OCI-LY1 (cell line): Measurements from ENCODE around the gene POU2F1.

Source experiments
- H2AFZ ChIP-seq: fragments of 200-600 bp; sonication (generic), shearing (Covaris generic); 2 replicates; pipeline ENCODE4 v1.6.0; 2014; ENCODE audit warnings: antibody characterized with exemption, mild to moderate bottlenecking, low read length
- H3F3A ChIP-seq: fragments of 200-600 bp; sonication (generic), shearing (Covaris generic); 2 replicates; pipeline ENCODE4 v1.6.0; 2014; ENCODE audit warnings: mild to moderate bottlenecking, antibody characterized with exemption, low read length, moderate library complexity; ENCODE audit not compliant: insufficient read depth
- H3K27ac ChIP-seq: fragments of 200-600 bp; sonication (generic); 2 replicates; pipeline ENCODE4 v1.5.1; 2014; ENCODE audit warnings: low read length, mixed run types, mild to moderate bottlenecking, low read depth; ENCODE audit not compliant: poor library complexity, severe bottlenecking
- H3K27me3 ChIP-seq: fragments of 200-600 bp; sonication (generic); 2 replicates; pipeline ENCODE4 v1.6.0; 2014; ENCODE audit warnings: antibody characterized with exemption, mild to moderate bottlenecking, low read length, moderate library complexity; ENCODE audit not compliant: insufficient read depth
- H3K36me3 ChIP-seq: fragments of 200-600 bp; sonication (generic); 2 replicates; pipeline ENCODE4 v1.6.1; 2014; ENCODE audit warnings: mild to moderate bottlenecking, antibody characterized with exemption, low read length, moderate library complexity, mixed read lengths; ENCODE audit not compliant: insufficient read depth
- H3K4me1 ChIP-seq: fragments of 200-600 bp; sonication (generic); 2 replicates; pipeline ENCODE4 v1.5.1; 2014; ENCODE audit warnings: mild to moderate bottlenecking, low read length, moderate library complexity; ENCODE audit not compliant: insufficient read depth, severe bottlenecking
- H3K4me2 ChIP-seq: fragments of 200-600 bp; sonication (generic), shearing (Covaris generic); 2 replicates; pipeline ENCODE4 v1.6.1; 2014; ENCODE audit warnings: low read length
- H3K4me3 ChIP-seq: fragments of 200-600 bp; sonication (generic); 2 replicates; pipeline ENCODE4 v1.5.1; 2014; ENCODE audit warnings: low read length, low read depth, mild to moderate bottlenecking, mixed read lengths; ENCODE audit not compliant: poor library complexity, severe bottlenecking
- H3K79me2 ChIP-seq: fragments of 200-600 bp; shearing (Covaris generic); 2 replicates; pipeline ENCODE4 v1.6.1; 2016; ENCODE audit warnings: mixed run types, low read length, mixed read lengths; ENCODE audit not compliant: insufficient read depth
- H3K9ac ChIP-seq: fragments of 200-600 bp; sonication (generic), shearing (Covaris generic); 2 replicates; pipeline ENCODE4 v1.6.1; 2014; ENCODE audit warnings: mild to moderate bottlenecking, low read length, mixed read lengths
- H3K9me2 ChIP-seq: fragments of 200-600 bp; sonication (generic), shearing (Covaris generic); 2 replicates; pipeline ENCODE4 v1.6.1; 2014; ENCODE audit warnings: low read depth, mild to moderate bottlenecking, low read length, mixed read lengths
- H3K9me3 ChIP-seq: fragments of 200-600 bp; shearing (Covaris generic); 2 replicates; pipeline ENCODE4 v1.6.1; 2014; ENCODE audit warnings: low read length, mixed read lengths
- H4K20me1 ChIP-seq: fragments of 200-600 bp; sonication (generic), shearing (Covaris generic); 2 replicates; pipeline ENCODE4 v1.6.0; 2016; ENCODE audit warnings: mild to moderate bottlenecking, low read length; ENCODE audit not compliant: insufficient read depth
- EZH2 ChIP-seq: fragments of 200-600 bp; sonication (generic), shearing (Covaris generic); IDR thresholded peaks from 2 replicates; pipeline ENCODE4 v1.8.0; 2017; ENCODE audit warnings: borderline replicate concordance, mixed run types, mild to moderate bottlenecking, antibody characterized with exemption, low read length, moderate library complexity, mixed read lengths
- TF ChIP-seq, protein P1 (sequence below): fragments of 200-600 bp; sonication (generic), shearing (Covaris generic); IDR thresholded peaks from 2 replicates; pipeline ENCODE4 v1.5.1; 2017; ENCODE audit warnings: mild to moderate bottlenecking, antibody characterized with exemption, low read length, moderate library complexity, mixed read lengths

The POU2F1 gene

GRCh38 chr1:167262836-167263235 lies 42.1 kb downstream of the POU2F1 start:
- no peak overlapping the region for H3K27ac ChIP-seq
- H3K36me3 ChIP-seq = no peaks in the 10 kb centered on the region
- no peak overlapping the region for H3K4me2 ChIP-seq
- no peaks in the 10 kb centered on the region for H3K9me2 ChIP-seq
- no peak overlapping the region for H3K9ac ChIP-seq
- no peaks in the 10 kb centered on the region for H3K27me3 ChIP-seq
- H3K4me3 ChIP-seq = no peak overlapping the region
- TF ChIP-seq, protein P1, sequence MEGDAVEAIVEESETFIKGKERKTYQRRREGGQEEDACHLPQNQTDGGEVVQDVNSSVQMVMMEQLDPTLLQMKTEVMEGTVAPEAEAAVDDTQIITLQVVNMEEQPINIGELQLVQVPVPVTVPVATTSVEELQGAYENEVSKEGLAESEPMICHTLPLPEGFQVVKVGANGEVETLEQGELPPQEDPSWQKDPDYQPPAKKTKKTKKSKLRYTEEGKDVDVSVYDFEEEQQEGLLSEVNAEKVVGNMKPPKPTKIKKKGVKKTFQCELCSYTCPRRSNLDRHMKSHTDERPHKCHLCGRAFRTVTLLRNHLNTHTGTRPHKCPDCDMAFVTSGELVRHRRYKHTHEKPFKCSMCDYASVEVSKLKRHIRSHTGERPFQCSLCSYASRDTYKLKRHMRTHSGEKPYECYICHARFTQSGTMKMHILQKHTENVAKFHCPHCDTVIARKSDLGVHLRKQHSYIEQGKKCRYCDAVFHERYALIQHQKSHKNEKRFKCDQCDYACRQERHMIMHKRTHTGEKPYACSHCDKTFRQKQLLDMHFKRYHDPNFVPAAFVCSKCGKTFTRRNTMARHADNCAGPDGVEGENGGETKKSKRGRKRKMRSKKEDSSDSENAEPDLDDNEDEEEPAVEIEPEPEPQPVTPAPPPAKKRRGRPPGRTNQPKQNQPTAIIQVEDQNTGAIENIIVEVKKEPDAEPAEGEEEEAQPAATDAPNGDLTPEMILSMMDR = no peak
- TF ChIP-seq EZH2 = no peak
- H3F3A ChIP-seq = no peaks in the 10 kb centered on the region
- no peaks in the 10 kb centered on the region for H3K9me3 ChIP-seq
- no peak overlapping the region for H2AFZ ChIP-seq
- H3K4me1 ChIP-seq = peaks cover 32% of the 10 kb centered on the region
- no peaks in the 10 kb centered on the region for H4K20me1 ChIP-seq
- no peaks in the 10 kb centered on the region for H3K79me2 ChIP-seq

DNA sequence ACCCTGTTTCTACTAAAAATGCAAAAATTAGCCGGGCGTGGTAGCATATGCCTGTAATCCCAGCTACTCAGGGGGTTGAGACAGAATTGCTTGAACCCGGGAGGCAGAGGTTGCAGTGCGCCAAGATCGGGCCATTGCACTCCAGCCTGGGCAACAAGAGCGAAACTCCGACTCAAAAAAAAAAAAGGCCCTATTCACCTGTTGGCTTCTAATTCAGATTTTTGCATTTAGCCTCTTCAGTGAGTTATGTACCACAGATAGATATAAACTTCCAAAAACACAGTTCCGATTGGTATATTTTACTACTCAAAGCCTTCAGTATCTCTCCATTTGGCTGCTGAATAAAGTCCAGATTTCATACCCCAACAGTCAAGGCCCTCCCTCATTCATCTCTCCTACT lies 42.7 kb downstream of the POU2F1 start:
- Histone ChIP-seq H3K27me3 (no peaks in the 10 kb centered on the region), H3F3A (no peaks in the 10 kb centered on the region), H3K27ac (peak overlapping the region; percentile 51), H3K9me2 (no peaks in the 10 kb centered on the region), H3K4me1 (peaks cover 36% of the 10 kb centered on the region), H2AFZ (no peak overlapping the region), H3K79me2 (no peaks in the 10 kb centered on the region), H3K4me3 (no peak overlapping the region), H3K4me2 (no peak overlapping the region), H3K36me3 (no peaks in the 10 kb centered on the region), H4K20me1 (no peaks in the 10 kb centered on the region), H3K9ac (no peak overlapping the region), H3K9me3 (no peaks in the 10 kb centered on the region)
- no peak for TF ChIP-seq EZH2
- TF ChIP-seq, protein P1 = no peak

DNA sequence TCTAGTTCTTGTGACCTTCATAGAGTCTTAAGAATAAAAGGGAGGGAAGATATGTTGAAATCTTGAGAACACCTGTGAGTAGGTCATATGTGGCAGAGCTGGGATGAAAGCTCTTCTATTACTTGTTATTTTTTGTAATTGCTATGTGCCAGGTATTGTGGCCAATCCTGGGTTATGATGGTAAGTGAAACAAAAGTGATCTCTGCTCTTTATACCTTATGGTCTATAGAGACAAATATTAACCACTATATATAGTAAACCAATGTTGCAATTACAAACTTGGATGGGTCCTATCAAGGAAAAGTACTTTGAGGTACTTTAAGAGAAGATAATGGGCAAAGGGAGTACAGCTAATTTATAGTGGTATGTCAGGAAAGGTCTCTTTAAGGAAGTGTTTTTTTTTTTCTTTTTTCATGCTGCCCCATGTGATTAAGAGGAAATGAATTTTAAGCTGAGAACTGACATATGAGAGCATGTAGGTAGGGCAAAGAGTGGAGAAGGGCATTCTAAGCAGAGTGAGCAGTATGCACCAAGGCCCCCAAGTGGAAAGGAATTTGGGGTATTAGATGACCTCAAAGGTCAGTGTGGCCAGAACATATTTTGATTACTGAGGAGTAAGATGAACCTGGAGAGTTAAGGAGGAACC lies 43.3 kb downstream of the POU2F1 start:
- no peaks in the 10 kb centered on the region for H3K9me3 ChIP-seq
- H3K4me2 ChIP-seq = no peak overlapping the region
- no peaks in the 10 kb centered on the region for H3K36me3 ChIP-seq
- H3K27me3 ChIP-seq = no peaks in the 10 kb centered on the region
- H3K4me1 ChIP-seq = peaks cover 42% of the 10 kb centered on the region
- H3K4me3 ChIP-seq = no peak overlapping the region
- H3K79me2 ChIP-seq = no peaks in the 10 kb centered on the region
- H2AFZ ChIP-seq = no peak overlapping the region
- no peaks in the 10 kb centered on the region for H4K20me1 ChIP-seq
- no peak overlapping the region for H3K9ac ChIP-seq
- TF ChIP-seq, protein P1 = no peak
- no peak for TF ChIP-seq EZH2
- H3K9me2 ChIP-seq = no peaks in the 10 kb centered on the region
- H3F3A ChIP-seq = no peaks in the 10 kb centered on the region
- H3K27ac ChIP-seq = peak overlapping the region; percentile 51
